Measurements from ENCODE around the gene MYL11.

GRCh38 chr16:30369091-30369937 lies 5.3 kb upstream of the MYL11 start:
- no peak for TF ChIP-seq POLR2AphosphoS5 (IDR thresholded peaks at IDR 0.05; ENCODE audit: low read depth, low read length)
- TF ChIP-seq CTCF (IDR thresholded peaks at IDR 0.05 in 2 of 3, conservative IDR thresholded peaks at IDR 0.05 in 1 of 3; ENCODE audit: borderline replicate concordance in 1 of 3, insufficient read depth in 1 of 3, low read depth in 2 of 3, low read length in 2 of 3) = no peak
- TF ChIP-seq EZH2 (IDR thresholded peaks at IDR 0.05) = no peak
- no peak for TF ChIP-seq CEBPB (IDR thresholded peaks at IDR 0.05; ENCODE audit: low read depth)
- no peak for TF ChIP-seq MAX (IDR thresholded peaks at IDR 0.05)
- TF ChIP-seq TCF7L2 (IDR thresholded peaks at IDR 0.05; ENCODE audit: borderline replicate concordance, extremely low read depth, insufficient read depth, insufficient read length) = no peak
- no peak for TF ChIP-seq SIN3A (IDR thresholded peaks at IDR 0.05; ENCODE audit: low read depth)
